ENCODE measurements around the gene TMEM232. TPM values are rescaled to one million over a fixed set of nuclear protein-coding genes. Genes with fewer than 3 reads are reported as not detected.

Gene TMEM232
- total RNA-seq, result 1 to 10 TPM in 3 of 4 donors, under 1 TPM in 1; 0.38 to 1.4 (median 1.1) TPM
- polyA plus RNA-seq, result under 1 TPM; 0.25 to 0.58 (median 0.58) TPM
- long read RNA-seq, donor 1, result 0 reads
- long read RNA-seq, donor 2, result 0 reads

DNA sequence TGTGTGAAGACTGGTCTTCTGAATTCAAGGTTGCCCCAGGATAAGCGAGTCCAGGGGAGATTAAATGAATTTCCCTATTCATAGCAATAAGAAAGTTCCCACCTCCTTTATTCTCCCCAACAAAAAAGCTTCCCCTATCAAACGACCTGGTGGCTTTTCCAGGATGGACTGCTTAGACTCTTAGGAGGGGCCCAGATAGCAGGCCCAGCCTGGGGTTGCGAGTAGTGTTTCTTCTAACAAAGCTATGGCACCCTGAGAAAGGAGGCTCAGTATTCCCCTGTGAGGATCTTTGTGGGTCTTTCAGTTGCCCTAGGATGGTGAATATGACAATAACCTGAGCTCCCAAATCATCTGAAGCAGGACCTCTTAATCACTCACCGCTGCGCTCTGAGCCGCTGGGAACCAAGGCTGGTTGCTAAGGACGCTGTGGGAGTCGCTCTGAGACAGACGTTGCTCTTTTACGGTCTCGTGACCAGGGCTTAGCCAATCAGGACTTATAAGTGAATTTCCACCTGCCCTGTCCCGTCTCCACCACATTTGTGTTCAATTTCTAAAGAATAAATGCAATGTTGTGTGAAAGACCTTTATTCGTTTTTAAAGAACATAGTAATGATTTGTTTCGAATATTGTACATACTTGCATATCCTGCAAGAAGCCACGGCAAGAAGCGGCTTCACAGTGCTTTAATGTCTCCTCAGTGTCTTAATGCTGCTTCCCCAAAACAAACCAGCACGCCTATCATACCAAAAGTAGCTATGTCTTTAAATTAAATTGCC lies at the start of gene TMEM232:
TSS of gene TMEM232 (minus strand) at position 423 of the 776 bp plus-strand sequence. CDS start 59,319 bp downstream, outside the sequence.
- peak within 1 kb of the TSS; percentile 65 for H3K4me3 ChIP-seq
- no peaks in the 10 kb centered on the region for H3K9me3 ChIP-seq
- no peaks in the 10 kb centered on the region for H3K27me3 ChIP-seq (ENCODE audit: insufficient read depth in 3 of 3, low read length in 2 of 3)
- H3K27ac ChIP-seq, result no peak within 1 kb of the TSS
- DNase-seq (peak; percentile 56 to 73), ATAC-seq (peak; percentile 95 to 100 (median 98))
- TF ChIP-seq, protein P1, sequence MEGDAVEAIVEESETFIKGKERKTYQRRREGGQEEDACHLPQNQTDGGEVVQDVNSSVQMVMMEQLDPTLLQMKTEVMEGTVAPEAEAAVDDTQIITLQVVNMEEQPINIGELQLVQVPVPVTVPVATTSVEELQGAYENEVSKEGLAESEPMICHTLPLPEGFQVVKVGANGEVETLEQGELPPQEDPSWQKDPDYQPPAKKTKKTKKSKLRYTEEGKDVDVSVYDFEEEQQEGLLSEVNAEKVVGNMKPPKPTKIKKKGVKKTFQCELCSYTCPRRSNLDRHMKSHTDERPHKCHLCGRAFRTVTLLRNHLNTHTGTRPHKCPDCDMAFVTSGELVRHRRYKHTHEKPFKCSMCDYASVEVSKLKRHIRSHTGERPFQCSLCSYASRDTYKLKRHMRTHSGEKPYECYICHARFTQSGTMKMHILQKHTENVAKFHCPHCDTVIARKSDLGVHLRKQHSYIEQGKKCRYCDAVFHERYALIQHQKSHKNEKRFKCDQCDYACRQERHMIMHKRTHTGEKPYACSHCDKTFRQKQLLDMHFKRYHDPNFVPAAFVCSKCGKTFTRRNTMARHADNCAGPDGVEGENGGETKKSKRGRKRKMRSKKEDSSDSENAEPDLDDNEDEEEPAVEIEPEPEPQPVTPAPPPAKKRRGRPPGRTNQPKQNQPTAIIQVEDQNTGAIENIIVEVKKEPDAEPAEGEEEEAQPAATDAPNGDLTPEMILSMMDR (IDR thresholded peaks at IDR 0.05), result no peak
- H3K36me3 ChIP-seq (ENCODE audit: insufficient read depth in 1 of 2, low read depth in 1 of 2), result no peaks in the 10 kb centered on the region
- no peaks in the 10 kb centered on the region for H3K4me1 ChIP-seq
- intact Hi-C loops (cut with DNase I), result no loop called here
- WGBS, 3 donors, result 28 to 39% (median 32%) methylated on average over 17 of the region's 17 CpGs

DNA sequence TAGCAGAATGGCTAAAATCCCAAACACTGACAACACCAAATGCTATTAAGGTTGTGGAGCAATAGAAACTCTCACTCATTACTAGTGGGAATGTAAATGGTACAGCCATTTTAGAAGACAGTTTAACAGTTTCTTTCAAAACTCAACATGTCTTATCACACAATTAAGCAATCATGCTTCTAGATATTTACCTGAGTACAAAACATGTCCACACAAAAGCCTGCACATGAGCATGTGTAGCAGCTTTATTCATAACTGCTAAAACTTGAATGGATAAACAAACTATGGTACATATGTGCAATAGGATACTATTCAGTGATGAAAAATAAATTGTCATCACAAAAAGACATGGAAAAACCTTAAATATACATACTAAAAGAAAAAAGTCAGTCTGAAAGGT lies 43.8 kb upstream of the TMEM232 start:
- DNase-seq, result no peak
- intact Hi-C loops (cut with DNase I), result no loop called here

DNA sequence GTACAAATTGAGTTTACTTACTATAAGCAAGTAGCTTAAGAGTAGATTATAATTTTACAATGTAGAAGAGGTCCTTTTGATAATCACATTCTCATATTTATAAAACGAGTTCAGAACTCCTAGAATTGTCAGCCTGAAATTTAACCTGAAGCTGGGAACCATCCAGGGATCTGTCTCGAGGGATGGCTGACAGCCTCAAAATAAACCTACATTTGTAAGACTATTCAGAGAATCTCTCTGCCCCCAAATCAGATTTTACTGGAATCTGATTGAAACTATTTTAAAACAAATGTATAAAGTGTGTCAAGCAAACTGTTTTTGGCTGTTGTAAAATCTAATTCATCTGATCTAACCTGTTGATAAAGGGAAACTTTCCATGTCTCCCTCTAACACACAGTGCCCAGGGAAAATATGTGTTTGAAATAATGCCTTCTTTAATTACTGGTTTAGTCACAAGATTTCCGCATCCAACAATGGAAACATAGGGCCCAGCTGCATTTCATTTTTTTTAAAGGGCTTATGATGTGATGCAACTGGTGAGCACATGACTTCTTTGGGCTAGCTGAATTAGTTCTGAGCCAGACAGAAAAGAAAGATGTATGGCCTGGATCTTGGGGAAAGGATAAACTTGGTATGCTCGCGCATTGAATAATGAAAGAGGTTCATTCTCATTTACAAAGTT lies 42.7 kb upstream of the TMEM232 start:
- ATAC-seq, result no peak
- H3K9me3 ChIP-seq, result no peaks in the 10 kb centered on the region
- no peak overlapping the region for H3K4me3 ChIP-seq
- H3K27me3 ChIP-seq (ENCODE audit: insufficient read depth in 3 of 3, low read length in 2 of 3), result peaks cover 0 to under 1% (median 0%) of the 10 kb centered on the region in 3 donors
- intact Hi-C loops (cut with DNase I), result loop anchor here in 1 of 2 donors (10.0 kb wide), 1 partner anchor 306 kb away; the partner anchor contains the start of gene TSLP
- DNase-seq, result no peak
- TF ChIP-seq, protein P1 (IDR thresholded peaks at IDR 0.05), result no peak
- H3K27ac ChIP-seq, result no peak overlapping the region
- 24 to 44% (median 33%) methylated on average over 5 of the region's 5 CpGs for WGBS, 3 donors
- no peaks in the 10 kb centered on the region for H3K36me3 ChIP-seq (ENCODE audit: insufficient read depth in 1 of 2, low read depth in 1 of 2)
- H3K4me1 ChIP-seq, result no peaks in the 10 kb centered on the region

More for the DNA sequence above, 43.8 kb upstream of the TMEM232 start:
- H3K4me3 ChIP-seq, result no peak overlapping the region
- H3K9me3 ChIP-seq, result no peaks in the 10 kb centered on the region
- TF ChIP-seq, protein P1 (IDR thresholded peaks at IDR 0.05), result no peak
- H3K4me1 ChIP-seq, result no peaks in the 10 kb centered on the region
- no peak overlapping the region for H3K27ac ChIP-seq
- ATAC-seq, result no peak
- H3K36me3 ChIP-seq (ENCODE audit: insufficient read depth in 1 of 2, low read depth in 1 of 2), result no peaks in the 10 kb centered on the region
- peaks cover 0 to 2% (median 0%) of the 10 kb centered on the region in 3 donors for H3K27me3 ChIP-seq (ENCODE audit: insufficient read depth in 3 of 3, low read length in 2 of 3)

DNA sequence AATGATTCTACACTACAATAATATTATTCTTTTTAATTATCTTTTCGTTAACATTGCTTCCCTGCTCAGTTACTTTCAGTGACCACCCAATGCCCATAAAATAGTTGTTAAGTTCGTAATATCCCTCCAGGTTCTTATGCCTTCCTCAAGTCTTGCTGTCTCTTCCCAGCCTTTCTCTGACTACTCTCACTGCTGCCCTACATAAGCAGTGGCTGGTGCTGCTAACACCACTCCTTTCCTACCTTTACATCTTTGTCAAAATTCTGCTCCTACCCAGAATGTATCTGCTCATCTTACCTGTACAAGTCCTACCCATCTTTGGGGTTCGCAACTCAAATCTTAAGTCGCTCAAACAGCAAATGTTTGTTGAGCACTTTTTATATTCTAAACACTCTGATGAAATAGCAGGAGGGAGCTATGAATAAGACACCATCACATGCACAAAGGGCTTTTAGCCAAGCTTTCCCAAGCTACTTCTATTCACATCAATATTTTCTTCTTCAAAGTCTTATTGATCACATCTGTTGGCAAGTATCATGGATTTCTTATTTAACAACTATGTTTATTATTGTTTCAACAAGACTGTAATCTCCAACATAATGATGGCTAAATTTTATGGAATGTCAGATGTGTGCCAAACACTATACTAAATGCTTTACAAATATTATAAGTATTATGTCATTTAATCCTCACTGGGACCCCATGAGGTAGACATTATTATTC lies 41.8 kb upstream of the TMEM232 start:
- intact Hi-C loops (cut with DNase I), result loop anchor here in 1 of 2 donors (10.0 kb wide), 1 partner anchor 307 kb away; the partner anchor contains the start of gene TSLP
- Histone ChIP-seq H3K36me3 (ENCODE audit: insufficient read depth in 1 of 2, low read depth in 1 of 2) (peaks cover 0 to 8% of the 10 kb centered on the region in 2 donors), H3K4me3 (no peak overlapping the region), H3K4me1 (no peaks in the 10 kb centered on the region), H3K27me3 (ENCODE audit: insufficient read depth in 3 of 3, low read length in 2 of 3) (no peaks in the 10 kb centered on the region), H3K27ac (no peak overlapping the region), H3K9me3 (no peaks in the 10 kb centered on the region)
- ATAC-seq (no peak), DNase-seq (no peak)
- TF ChIP-seq, protein P1 (IDR thresholded peaks at IDR 0.05), result no peak
- WGBS, 3 donors, result 77 to 83% (median 81%) methylated on average over 4 of the region's 4 CpGs

Measured in psoas muscle (tissue), 8 donors.